ENCODE data around the gene AATF.

The AATF gene

DNA sequence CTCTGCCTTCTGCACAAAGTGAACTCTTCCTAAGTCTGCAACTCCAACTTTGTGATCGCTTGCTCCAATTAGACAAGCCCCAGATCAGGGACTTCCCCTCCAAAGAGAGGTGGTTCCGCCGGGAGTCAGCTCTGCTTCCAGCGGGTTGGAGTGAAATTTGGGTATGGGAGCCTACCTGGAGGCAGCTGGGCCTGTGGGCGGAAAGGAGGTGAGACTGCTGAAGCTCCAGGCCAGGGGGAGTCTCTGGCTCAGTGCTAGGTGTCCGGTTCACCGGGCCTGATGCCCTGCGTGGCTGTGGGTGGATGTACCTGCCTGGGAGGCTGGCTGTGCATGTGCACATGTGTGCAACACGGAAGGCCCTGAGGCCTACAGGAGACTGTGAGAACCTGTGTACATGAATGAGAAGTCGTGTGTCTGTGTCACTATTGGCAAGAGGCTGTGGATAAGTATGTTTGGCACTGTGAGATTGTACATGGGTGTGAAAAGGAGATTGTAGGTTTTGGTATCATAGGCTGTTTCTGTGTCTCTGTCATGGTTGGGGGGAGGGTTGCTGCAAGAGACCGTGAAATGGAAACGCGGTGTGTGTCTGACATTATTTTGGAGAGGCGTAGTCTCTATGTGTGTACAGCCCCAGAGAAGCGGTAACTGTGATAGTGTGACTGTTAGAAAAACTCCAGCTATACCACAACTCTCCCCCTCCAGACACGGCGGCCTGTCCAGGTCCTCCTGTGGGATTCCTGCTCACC is 7.3 kb upstream of the AATF start:
- DNase-seq (ENCODE audit: low spot score) = no peak

GRCh38 chr17:36942019-36942599 is 6.6 kb upstream of the AATF start:
- DNase-seq (ENCODE audit: low spot score) = no peak

GRCh38 chr17:36942631-36943125 is 6.1 kb upstream of the AATF start:
- no peak for DNase-seq (ENCODE audit: low spot score)

DNA sequence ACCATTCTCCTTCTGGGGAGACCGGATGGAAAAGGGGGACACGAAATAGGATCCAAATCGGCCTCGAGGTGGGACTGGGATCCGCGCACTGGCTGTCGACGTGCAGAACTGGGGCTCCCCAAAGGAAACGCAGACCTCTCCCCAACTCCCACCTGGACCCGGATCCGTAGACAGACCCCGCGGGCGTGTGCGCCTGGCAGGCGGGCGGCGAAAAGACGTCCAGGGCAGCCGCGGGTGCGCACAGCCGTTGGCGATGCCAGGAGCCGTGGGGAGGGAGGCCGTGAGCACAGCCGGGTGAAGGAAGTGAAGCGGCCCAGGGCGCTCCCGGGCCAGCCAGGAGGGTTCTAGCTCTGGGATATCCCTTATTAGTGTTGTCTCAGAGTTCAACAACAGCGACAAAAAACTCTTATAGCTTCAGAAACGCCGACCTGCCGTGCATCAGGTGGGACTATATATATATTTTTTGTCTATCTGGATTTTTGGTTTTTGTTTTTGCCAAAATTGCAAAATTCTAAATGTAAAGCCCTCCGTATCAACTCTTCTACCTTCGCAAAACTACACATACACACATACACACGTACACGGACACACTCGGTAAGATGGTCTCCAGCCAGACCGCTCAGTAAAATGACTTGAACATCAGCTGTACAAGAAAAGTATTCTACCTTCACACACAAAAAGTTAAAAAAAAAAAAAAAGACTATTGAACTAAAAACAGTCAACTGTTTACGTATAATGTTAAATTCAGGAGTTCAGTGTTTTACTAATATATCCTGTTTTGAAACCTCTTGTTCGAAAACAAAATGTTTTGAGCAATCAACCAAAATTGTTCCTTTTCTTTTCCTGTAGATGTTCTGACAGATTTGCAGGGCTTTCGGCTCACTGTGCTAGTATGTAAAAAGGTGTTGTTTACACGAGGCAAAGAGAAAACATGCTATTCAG is 5.2 kb upstream of the AATF start:
- DNase-seq (ENCODE audit: low spot score) = no peak

DNA sequence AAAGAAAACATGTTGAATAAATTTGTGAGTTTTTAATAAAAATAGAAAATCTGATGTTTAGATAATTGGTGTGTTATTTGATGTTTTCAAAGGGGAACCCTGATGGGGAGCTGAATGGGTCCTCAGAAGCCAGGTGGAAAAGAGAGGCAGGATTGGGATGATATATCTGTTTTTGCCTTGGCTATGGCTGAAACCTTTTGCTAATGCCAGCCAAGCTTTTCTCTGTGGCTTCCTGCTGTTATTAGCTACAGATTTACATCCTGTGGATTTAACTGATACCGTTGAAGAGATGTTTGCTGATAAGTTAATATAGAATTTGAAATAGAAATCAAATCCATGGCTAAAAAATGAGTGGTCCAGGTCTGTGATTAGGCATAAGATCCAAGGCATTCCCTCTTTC is 4.2 kb upstream of the AATF start:
- no peak for DNase-seq (ENCODE audit: low spot score)

DNA sequence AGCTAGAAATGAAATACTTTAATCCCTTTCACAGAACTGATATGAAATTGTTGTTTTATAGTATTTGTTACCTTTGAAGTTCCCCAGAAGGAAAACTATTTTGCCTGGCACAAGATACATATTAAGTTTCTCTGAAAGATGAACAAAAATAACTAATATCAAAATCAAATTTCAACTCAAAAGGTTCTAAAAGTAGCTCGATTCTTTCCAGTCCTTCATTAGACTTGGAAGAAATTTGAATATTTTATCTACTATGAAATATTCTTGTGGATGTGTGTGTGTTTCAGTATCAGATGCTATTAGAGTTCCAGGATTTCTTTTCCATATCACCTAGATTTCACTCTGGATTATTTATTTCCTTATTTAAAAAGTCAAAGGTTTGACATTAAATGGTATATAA is 3.6 kb upstream of the AATF start:
- no peak for DNase-seq (ENCODE audit: low spot score)

DNA sequence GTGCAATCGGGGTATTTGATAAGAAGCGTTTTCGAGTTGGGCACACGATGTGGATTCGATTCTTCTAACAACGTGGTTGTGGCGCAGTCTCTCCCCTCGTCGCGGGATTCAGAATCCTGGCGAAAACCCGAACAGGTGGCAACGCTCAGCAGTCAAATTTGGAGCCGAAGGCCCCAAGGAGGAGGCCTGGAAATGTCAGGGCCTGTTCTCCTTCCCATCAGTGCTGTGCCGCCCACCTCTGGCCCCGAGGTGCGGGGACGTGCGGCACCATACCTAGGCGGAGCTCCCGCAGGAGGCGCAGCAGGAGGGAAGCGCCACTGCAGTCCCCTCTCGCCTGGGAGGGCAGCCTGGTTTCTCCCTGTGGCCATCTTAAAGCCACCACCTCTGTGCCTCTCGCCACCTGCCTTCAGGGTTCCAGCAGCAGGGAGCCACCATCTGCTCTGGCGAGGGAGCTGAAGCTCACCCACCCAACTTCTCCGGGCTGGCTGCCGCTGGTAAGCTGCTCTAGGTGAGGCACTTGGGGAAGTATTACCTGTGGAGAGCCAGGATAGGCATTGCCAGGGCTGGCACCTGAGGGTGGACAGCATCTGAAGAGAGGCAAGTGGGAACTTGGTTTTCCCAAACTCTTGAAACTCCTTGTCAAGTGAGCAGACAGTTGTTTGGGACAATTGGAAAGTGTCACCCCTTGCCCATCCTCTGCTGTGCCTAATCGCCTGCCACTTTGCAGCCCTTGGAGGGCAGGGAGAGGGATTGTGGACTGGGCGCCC is 2.6 kb upstream of the AATF start:
- no peak for DNase-seq (ENCODE audit: low spot score)

GRCh38 chr17:36946726-36947091 is 2.0 kb upstream of the AATF start:
- DNase-seq (ENCODE audit: low spot score) = no peak

GRCh38 chr17:36947922-36948716 is 635 bp upstream of the AATF start:
- DNase-seq (ENCODE audit: low spot score) = peak; percentile 80

DNA sequence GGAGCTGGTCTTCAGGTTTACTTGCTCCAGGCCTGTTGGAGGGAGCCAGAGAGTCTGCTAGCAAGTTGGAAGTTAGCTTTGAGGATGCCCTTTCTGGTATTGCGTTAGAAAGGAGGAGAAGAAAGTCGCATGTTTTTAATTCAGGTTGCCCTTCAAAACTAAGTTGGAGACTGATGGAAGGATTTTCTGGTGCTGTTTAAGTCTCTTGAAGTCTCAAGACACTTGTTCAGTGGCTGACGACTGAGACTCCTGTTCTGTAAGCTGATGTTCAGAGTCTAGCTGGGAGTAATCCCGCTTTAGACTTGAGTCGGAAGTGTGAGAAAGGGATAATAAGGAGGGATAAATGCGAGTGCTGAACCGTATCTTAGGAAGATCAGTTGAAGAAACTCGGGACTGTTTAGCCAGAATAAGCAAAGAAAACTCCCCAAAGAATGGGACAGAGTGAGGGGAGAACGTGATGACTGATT is 740 bp downstream of the AATF start:
- DNase-seq (ENCODE audit: low spot score) = no peak

DNA sequence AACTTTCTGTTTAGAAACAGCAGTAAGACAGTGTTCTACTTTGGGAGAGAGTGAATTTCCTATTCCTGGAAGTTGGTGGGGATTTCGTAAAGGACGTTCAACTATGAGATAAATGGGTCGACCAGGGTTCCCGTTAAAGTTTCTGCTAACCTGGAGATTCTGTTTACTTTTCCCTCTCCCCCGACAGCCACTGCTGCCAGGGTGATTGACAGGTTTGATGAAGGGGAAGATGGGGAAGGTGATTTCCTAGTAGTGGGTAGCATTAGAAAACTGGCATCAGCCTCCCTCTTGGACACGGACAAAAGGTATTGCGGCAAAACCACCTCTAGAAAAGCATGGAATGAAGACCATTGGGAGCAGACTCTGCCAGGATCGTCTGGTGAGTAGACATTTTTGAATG is 1.3 kb downstream of the AATF start:
- DNase-seq (ENCODE audit: low spot score) = no peak

DNA sequence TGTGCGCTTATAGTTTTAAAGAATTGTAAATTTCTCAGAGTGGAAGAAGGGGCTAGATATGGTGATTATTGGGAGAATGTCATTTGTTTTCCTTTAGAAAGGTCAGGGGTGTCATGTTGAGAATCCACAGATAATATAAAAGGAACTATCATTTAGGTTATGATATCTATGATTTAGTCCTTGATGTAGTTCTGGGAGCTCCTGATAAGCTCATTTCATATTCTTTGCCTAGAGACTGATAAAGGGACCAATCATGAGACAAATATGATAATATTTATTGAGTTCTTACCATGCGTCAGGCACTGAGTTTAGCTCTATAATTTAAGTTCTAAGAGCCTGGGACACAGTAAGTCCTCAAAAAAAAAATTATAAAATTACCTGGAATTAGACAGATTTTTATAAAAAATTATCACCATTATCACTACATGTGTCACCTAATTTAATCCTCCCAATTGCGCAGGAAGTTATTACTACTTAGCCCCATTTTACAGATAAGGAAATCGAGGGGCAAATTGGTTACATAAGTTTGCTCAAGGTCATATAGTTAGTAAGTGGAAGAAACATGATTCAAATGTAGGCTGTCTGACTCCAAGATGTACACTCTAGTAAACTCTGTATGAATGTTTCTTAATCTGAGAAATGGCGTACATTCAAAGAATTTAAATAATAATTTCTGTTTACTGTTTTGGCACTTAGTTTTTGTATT is 2.5 kb downstream of the AATF start:
- no peak for DNase-seq (ENCODE audit: low spot score)

- no peak for DNase-seq (ENCODE audit: low spot score)
These were observed 22.8 kb downstream of the AATF start for GRCh38 chr17:36971508-36971907.

GRCh38 chr17:36972186-36972700 is 23.5 kb downstream of the AATF start:
- DNase-seq (ENCODE audit: low spot score) = no peak

DNA sequence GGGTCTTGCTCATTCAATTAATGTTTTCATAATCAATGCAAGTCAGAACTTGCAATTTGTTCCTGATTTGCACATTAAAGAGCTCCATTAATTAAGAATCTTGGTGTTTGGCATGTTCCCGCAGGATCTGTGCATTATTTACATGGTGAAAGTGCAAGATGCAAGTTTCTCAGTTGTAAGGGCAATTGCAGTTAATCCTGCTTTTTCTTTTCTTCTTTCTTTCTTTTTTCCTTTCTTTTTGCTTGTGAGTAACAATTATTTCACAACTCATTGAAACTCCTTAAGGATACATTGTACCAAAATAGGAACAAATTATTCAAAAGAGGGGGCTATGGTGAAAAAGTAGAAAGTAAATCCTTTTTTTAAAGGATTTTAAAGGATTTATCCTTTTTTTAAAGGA is 24.2 kb downstream of the AATF start:
- DNase-seq (ENCODE audit: low spot score) = no peak

- DNase-seq (ENCODE audit: low spot score) = no peak
These were observed 27.3 kb downstream of the AATF start for GRCh38 chr17:36975922-36976515.

DNA sequence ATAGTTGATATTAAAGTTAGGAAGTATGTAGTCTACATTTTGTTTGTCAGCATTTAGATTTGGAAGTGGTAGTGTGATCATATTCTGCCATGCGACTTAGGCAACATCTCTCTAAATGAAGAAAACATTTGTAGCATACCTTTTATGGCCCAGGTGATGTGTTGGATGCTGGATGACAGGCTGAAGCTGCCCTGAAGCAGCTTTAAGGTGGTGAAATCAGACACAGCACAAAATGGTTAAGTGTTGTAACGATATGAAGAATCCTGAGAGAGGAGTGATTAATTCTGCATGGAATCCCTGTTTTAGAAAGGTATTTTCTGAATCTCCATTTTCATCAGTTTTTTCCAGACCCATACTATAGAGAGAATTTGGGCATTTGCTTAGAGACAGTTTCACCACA is 28.3 kb downstream of the AATF start:
- no peak for DNase-seq (ENCODE audit: low spot score)

GRCh38 chr17:36977568-36977967 is 28.8 kb downstream of the AATF start:
- no peak for DNase-seq (ENCODE audit: low spot score)

- no peak for DNase-seq (ENCODE audit: low spot score)
These were observed 30.2 kb downstream of the AATF start for GRCh38 chr17:36978810-36979564.

All from HuH-7 (cell line).